ENCODE data around the gene MAN2B1.

MAN2B1 gene

GRCh38 chr19:12668346-12668745 lies 1.8 kb upstream of the MAN2B1 start:
- Histone ChIP-seq H3K9ac (ENCODE audit: low read length) (peak overlapping the region; percentile 87), H3K36me3 (ENCODE audit: control insufficient read depth, insufficient read depth, low read length) (no peaks in the 10 kb centered on the region), H3K4me1 (ENCODE audit: control insufficient read depth, insufficient read depth, low read length) (peaks cover 40% of the 10 kb centered on the region), H3K9me3 (ENCODE audit: control insufficient read depth, low read length) (no peaks in the 10 kb centered on the region), H3K27me3 (ENCODE audit: control insufficient read depth, insufficient read depth, low read length) (no peaks in the 10 kb centered on the region), H3K4me3 (ENCODE audit: low read length) (peak overlapping the region; percentile 94)

- H3K4me3 ChIP-seq (ENCODE audit: low read length): no peak overlapping the region
- peak overlapping the region; percentile 87 for H3K9ac ChIP-seq (ENCODE audit: low read length)
- no peaks in the 10 kb centered on the region for H3K9me3 ChIP-seq (ENCODE audit: control insufficient read depth, low read length)
- peaks cover 40% of the 10 kb centered on the region for H3K4me1 ChIP-seq (ENCODE audit: control insufficient read depth, insufficient read depth, low read length)
- H3K27me3 ChIP-seq (ENCODE audit: control insufficient read depth, insufficient read depth, low read length): no peaks in the 10 kb centered on the region
- H3K36me3 ChIP-seq (ENCODE audit: control insufficient read depth, insufficient read depth, low read length): no peaks in the 10 kb centered on the region
These were observed 1.3 kb upstream of the MAN2B1 start for GRCh38 chr19:12667731-12668302.

- H3K36me3 ChIP-seq (ENCODE audit: control insufficient read depth, insufficient read depth, low read length): no peaks in the 10 kb centered on the region
- no peaks in the 10 kb centered on the region for H3K9me3 ChIP-seq (ENCODE audit: control insufficient read depth, low read length)
- peak overlapping the region; percentile 77 for H3K9ac ChIP-seq (ENCODE audit: low read length)
- peak overlapping the region; percentile 77 for H3K4me3 ChIP-seq (ENCODE audit: low read length)
- peaks cover 40% of the 10 kb centered on the region for H3K4me1 ChIP-seq (ENCODE audit: control insufficient read depth, insufficient read depth, low read length)
- no peaks in the 10 kb centered on the region for H3K27me3 ChIP-seq (ENCODE audit: control insufficient read depth, insufficient read depth, low read length)
These were observed 774 bp downstream of the MAN2B1 start for GRCh38 chr19:12665671-12666264.

- Histone ChIP-seq H3K4me1 (ENCODE audit: control insufficient read depth, insufficient read depth, low read length) (peaks cover 34% of the 10 kb centered on the region), H3K4me3 (ENCODE audit: low read length) (no peak overlapping the region), H3K27me3 (ENCODE audit: control insufficient read depth, insufficient read depth, low read length) (no peaks in the 10 kb centered on the region), H3K9ac (ENCODE audit: low read length) (no peak overlapping the region), H3K36me3 (ENCODE audit: control insufficient read depth, insufficient read depth, low read length) (no peaks in the 10 kb centered on the region), H3K9me3 (ENCODE audit: control insufficient read depth, low read length) (no peaks in the 10 kb centered on the region)
These were observed 1.3 kb downstream of the MAN2B1 start for GRCh38 chr19:12665281-12665573.

GRCh38 chr19:12664406-12665280 lies 1.9 kb downstream of the MAN2B1 start:
- H3K4me1 ChIP-seq (ENCODE audit: control insufficient read depth, insufficient read depth, low read length): peaks cover 29% of the 10 kb centered on the region
- no peak overlapping the region for H3K4me3 ChIP-seq (ENCODE audit: low read length)
- no peaks in the 10 kb centered on the region for H3K36me3 ChIP-seq (ENCODE audit: control insufficient read depth, insufficient read depth, low read length)
- no peak overlapping the region for H3K9ac ChIP-seq (ENCODE audit: low read length)
- no peaks in the 10 kb centered on the region for H3K27me3 ChIP-seq (ENCODE audit: control insufficient read depth, insufficient read depth, low read length)
- H3K9me3 ChIP-seq (ENCODE audit: control insufficient read depth, low read length): no peaks in the 10 kb centered on the region

GRCh38 chr19:12660980-12661379 lies 5.6 kb downstream of the MAN2B1 start:
- Histone ChIP-seq H3K4me3 (ENCODE audit: low read length) (no peak overlapping the region), H3K9me3 (ENCODE audit: control insufficient read depth, low read length) (no peaks in the 10 kb centered on the region), H3K27me3 (ENCODE audit: control insufficient read depth, insufficient read depth, low read length) (no peaks in the 10 kb centered on the region), H3K4me1 (ENCODE audit: control insufficient read depth, insufficient read depth, low read length) (peaks cover 9% of the 10 kb centered on the region), H3K9ac (ENCODE audit: low read length) (no peak overlapping the region), H3K36me3 (ENCODE audit: control insufficient read depth, insufficient read depth, low read length) (no peaks in the 10 kb centered on the region)

- Histone ChIP-seq H3K4me1 (ENCODE audit: control insufficient read depth, insufficient read depth, low read length) (no peaks in the 10 kb centered on the region), H3K27me3 (ENCODE audit: control insufficient read depth, insufficient read depth, low read length) (no peaks in the 10 kb centered on the region), H3K4me3 (ENCODE audit: low read length) (no peak overlapping the region), H3K9me3 (ENCODE audit: control insufficient read depth, low read length) (no peaks in the 10 kb centered on the region), H3K36me3 (ENCODE audit: control insufficient read depth, insufficient read depth, low read length) (no peaks in the 10 kb centered on the region), H3K9ac (ENCODE audit: low read length) (no peak overlapping the region)
These were observed 8.6 kb downstream of the MAN2B1 start for GRCh38 chr19:12657966-12658365.

GRCh38 chr19:12656899-12657571 lies 9.5 kb downstream of the MAN2B1 start:
- H3K27me3 ChIP-seq (ENCODE audit: control insufficient read depth, insufficient read depth, low read length): no peaks in the 10 kb centered on the region
- H3K36me3 ChIP-seq (ENCODE audit: control insufficient read depth, insufficient read depth, low read length): no peaks in the 10 kb centered on the region
- H3K9ac ChIP-seq (ENCODE audit: low read length): no peak overlapping the region
- no peak overlapping the region for H3K4me3 ChIP-seq (ENCODE audit: low read length)
- H3K4me1 ChIP-seq (ENCODE audit: control insufficient read depth, insufficient read depth, low read length): no peaks in the 10 kb centered on the region
- no peaks in the 10 kb centered on the region for H3K9me3 ChIP-seq (ENCODE audit: control insufficient read depth, low read length)

- Histone ChIP-seq H3K4me1 (ENCODE audit: control insufficient read depth, insufficient read depth, low read length) (no peaks in the 10 kb centered on the region), H3K4me3 (ENCODE audit: low read length) (no peak overlapping the region), H3K9ac (ENCODE audit: low read length) (no peak overlapping the region), H3K36me3 (ENCODE audit: control insufficient read depth, insufficient read depth, low read length) (no peaks in the 10 kb centered on the region), H3K9me3 (ENCODE audit: control insufficient read depth, low read length) (no peaks in the 10 kb centered on the region), H3K27me3 (ENCODE audit: control insufficient read depth, insufficient read depth, low read length) (no peaks in the 10 kb centered on the region)
These were observed 11.0 kb downstream of the MAN2B1 start for GRCh38 chr19:12655546-12655945.

GRCh38 chr19:12652219-12652618 lies 14.3 kb downstream of the MAN2B1 start:
- no peak overlapping the region for H3K9ac ChIP-seq (ENCODE audit: low read length)
- H3K9me3 ChIP-seq (ENCODE audit: control insufficient read depth, low read length): no peaks in the 10 kb centered on the region
- H3K4me1 ChIP-seq (ENCODE audit: control insufficient read depth, insufficient read depth, low read length): peaks cover 9% of the 10 kb centered on the region
- H3K36me3 ChIP-seq (ENCODE audit: control insufficient read depth, insufficient read depth, low read length): no peaks in the 10 kb centered on the region
- no peaks in the 10 kb centered on the region for H3K27me3 ChIP-seq (ENCODE audit: control insufficient read depth, insufficient read depth, low read length)
- no peak overlapping the region for H3K4me3 ChIP-seq (ENCODE audit: low read length)

GRCh38 chr19:12649941-12650340 lies 16.6 kb downstream of the MAN2B1 start:
- H3K9ac ChIP-seq (ENCODE audit: low read length): no peak overlapping the region
- no peaks in the 10 kb centered on the region for H3K36me3 ChIP-seq (ENCODE audit: control insufficient read depth, insufficient read depth, low read length)
- no peak overlapping the region for H3K4me3 ChIP-seq (ENCODE audit: low read length)
- no peaks in the 10 kb centered on the region for H3K27me3 ChIP-seq (ENCODE audit: control insufficient read depth, insufficient read depth, low read length)
- no peaks in the 10 kb centered on the region for H3K9me3 ChIP-seq (ENCODE audit: control insufficient read depth, low read length)
- peaks cover 9% of the 10 kb centered on the region for H3K4me1 ChIP-seq (ENCODE audit: control insufficient read depth, insufficient read depth, low read length)

GRCh38 chr19:12648088-12648487 lies 18.5 kb downstream of the MAN2B1 start:
- peaks cover 9% of the 10 kb centered on the region for H3K4me1 ChIP-seq (ENCODE audit: control insufficient read depth, insufficient read depth, low read length)
- H3K9ac ChIP-seq (ENCODE audit: low read length): no peak overlapping the region
- no peak overlapping the region for H3K4me3 ChIP-seq (ENCODE audit: low read length)
- H3K36me3 ChIP-seq (ENCODE audit: control insufficient read depth, insufficient read depth, low read length): no peaks in the 10 kb centered on the region
- H3K27me3 ChIP-seq (ENCODE audit: control insufficient read depth, insufficient read depth, low read length): no peaks in the 10 kb centered on the region
- H3K9me3 ChIP-seq (ENCODE audit: control insufficient read depth, low read length): no peaks in the 10 kb centered on the region

All from mucosa of stomach (tissue), 1 donor.